22Rv1 (cell line): ENCODE results near the gene KIF26B.

Experiments
- H3K27ac ChIP-seq: fragments of 450-650 bp; 2 replicates; pipeline ENCODE4 v1.5.1; 2017
- CTCF ChIP-seq: fragments of 450-650 bp; IDR thresholded peaks from 2 replicates; pipeline ENCODE4 v1.5.1; 2017; ENCODE audit warnings: mild to moderate bottlenecking
- ZFX ChIP-seq: fragments of 450-650 bp; IDR thresholded peaks from 2 replicates; pipeline ENCODE4 v1.6.1; 2017; ENCODE audit warnings: antibody characterized with exemption, borderline replicate concordance

The KIF26B gene

DNA sequence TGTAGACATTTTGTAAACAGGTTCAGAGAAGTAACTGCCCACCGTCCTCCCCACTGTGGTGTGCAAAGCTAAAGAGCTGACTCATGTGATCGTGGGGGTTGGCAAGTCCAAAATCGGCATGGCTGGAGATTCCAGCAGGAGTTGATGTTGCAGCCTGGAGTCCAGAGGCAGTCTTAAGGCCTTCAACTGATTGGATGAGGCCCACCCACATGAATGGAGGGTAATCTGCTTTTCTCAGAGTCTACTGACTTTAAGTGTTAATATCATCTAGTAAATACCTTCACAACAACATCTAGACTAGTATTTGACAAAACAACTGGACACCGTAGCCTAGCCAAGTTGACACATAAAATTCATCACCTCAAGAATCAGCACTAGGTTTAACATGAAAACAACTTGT is 281.6 kb downstream of the KIF26B start:
- H3K27ac ChIP-seq = no peak overlapping the region
- no peak for TF ChIP-seq CTCF
- TF ChIP-seq ZFX = no peak

GRCh38 chr1:245437369-245438062 is 282.7 kb downstream of the KIF26B start:
- TF ChIP-seq ZFX = no peak
- H3K27ac ChIP-seq = no peak overlapping the region

- TF ChIP-seq CTCF (no peak), ZFX (no peak)
These were observed 286.1 kb downstream of the KIF26B start for GRCh38 chr1:245440922-245441321.

DNA sequence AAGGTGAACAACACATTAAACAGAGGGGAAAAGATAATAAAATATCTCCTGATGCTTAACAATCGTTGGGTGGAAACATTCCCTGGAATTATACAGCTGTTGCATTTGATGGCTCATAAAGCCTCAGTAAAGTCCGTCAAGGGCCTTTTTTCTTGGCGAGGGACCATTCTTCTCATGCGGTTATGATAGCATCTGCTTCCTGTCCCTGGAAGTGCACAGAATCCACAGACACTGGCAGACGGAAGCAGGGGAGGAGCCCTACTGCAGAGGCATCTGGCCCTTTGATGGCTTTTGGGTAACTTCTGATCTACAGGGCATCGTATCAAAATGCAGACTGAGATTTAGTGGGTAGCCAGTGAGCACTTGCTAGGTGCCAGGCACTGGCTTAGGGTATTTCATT is 286.9 kb downstream of the KIF26B start:
- TF ChIP-seq CTCF = no peak
- TF ChIP-seq ZFX = no peak

More at GRCh38 chr1:245440922-245441321, 286.1 kb downstream of the KIF26B start:
- H3K27ac ChIP-seq = no peak overlapping the region

DNA sequence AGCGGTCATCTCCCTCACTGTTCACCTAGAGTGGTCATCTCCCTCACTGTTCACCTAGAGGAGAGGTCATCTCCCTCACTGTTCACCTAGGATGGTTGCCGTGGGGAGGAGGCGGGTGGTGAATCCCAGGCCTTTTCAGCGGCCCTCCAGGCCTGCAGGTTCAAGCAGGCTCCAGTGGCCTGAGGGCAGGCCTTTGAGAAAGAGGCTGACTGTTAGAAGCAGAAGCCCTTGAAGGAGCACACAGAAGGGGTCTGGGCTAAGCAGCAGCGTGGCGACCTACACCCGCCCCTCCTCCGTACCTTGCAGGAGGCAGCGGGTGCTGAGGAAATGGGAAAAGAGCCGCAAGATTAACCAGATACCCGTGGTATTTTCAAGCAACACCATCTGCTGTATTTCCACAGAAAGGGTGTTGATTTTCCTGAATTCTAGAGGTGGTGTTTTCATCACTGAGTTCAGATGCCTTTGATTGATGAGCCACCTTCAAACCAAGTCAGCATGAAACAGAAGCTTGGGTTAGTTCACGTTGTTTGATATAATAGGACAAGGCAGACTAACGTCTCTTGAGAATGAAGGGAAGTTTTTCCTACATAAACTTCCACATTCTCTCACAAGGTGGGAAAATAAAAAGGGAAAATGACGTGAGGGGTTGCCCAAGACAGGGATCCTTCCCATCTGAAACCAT is 289.5 kb downstream of the KIF26B start:
- H3K27ac ChIP-seq = no peak overlapping the region
- TF ChIP-seq CTCF = no peak
- no peak for TF ChIP-seq ZFX

More for the DNA sequence above, 286.9 kb downstream of the KIF26B start:
- no peak overlapping the region for H3K27ac ChIP-seq

DNA sequence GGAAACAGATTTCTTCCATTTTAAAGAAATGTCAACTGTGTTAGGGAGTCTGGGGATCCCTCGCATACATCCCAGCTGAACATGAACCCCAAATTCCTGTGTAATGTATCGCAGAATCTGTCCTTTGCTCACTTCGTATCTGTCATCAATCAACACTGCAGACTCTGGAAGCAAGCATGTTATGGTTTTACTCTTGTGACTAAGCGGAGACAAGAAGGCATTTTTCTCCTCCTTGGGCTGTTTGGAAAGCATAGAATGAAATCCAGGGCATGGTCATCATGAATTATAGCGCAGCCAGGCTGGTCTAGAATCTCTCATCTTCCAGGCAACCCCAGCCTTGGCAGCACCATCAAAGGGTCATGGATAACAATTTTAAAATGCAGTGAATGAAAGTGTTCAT is 290.2 kb downstream of the KIF26B start:
- TF ChIP-seq CTCF = no peak
- no peak for TF ChIP-seq ZFX
- H3K27ac ChIP-seq = no peak overlapping the region

- TF ChIP-seq CTCF = no peak
- TF ChIP-seq ZFX = no peak
These were observed 293.7 kb downstream of the KIF26B start for GRCh38 chr1:245448531-245448930.

GRCh38 chr1:245448975-245449431 is 294.2 kb downstream of the KIF26B start:
- no peak overlapping the region for H3K27ac ChIP-seq
- TF ChIP-seq CTCF = no peak
- TF ChIP-seq ZFX = no peak

More at GRCh38 chr1:245448531-245448930, 293.7 kb downstream of the KIF26B start:
- no peak overlapping the region for H3K27ac ChIP-seq
